Measurements from ENCODE around the gene PLEKHG5. TPM values are rescaled to one million over a fixed set of nuclear protein-coding genes. Genes with fewer than 3 reads are reported as not detected.
A peak's percentile ranks its signal among the peaks of the same experiment; 100 is the strongest.

Gene PLEKHG5
- total and polyA plus RNA-seq, 10 donors: 6.4 to 120 (median 59.4) TPM

GRCh38 chr1:6424619-6425593 is 66.6 kb downstream of the PLEKHG5 start, which contains the start of gene ESPN:
Gene ESPN, plus strand, starts transcription at chr1:6424776. Its CDS starts 180 bp downstream, at chr1:6424956.
- Histone ChIP-seq H3K4me1 (peaks cover 19 to 45% (median 37%) of the 10 kb centered on the region in 6 donors), H3K27me3 (replicated peaks in 1 of 7) (peaks cover 12 to 100% (median 62%) of the 10 kb centered on the region in 7 donors), H3K9me3 (no peaks in the 10 kb centered on the region), H3K4me3 (peak within 1 kb of the TSS in 7 of 8 donors; percentile 23 to 70 (median 36)), H3K36me3 (no peaks in the 10 kb centered on the region), H3K27ac (no peak within 1 kb of the TSS)
- no peak for DNase-seq
- TF ChIP-seq CTCF (IDR thresholded peaks at IDR 0.05 in 8 of 11, conservative IDR thresholded peaks at IDR 0.05 in 3 of 11) (no peak), POLR2A (IDR thresholded peaks at IDR 0.05) (no peak), POLR2AphosphoS5 (IDR thresholded peaks at IDR 0.05) (no peak)
- intact Hi-C loops (cut with DNase I; ENCODE audit: low total_unique reads): no loop called here
- WGBS, 5 donors: 5 to 8% (median 6%) methylated on average over 37 to 99 of the region's 99 CpGs

GRCh38 chr1:6424000-6424565 is 67.4 kb downstream of the PLEKHG5 start:
- no peak for TF ChIP-seq POLR2AphosphoS5 (IDR thresholded peaks at IDR 0.05)
- TF ChIP-seq CTCF (IDR thresholded peaks at IDR 0.05 in 8 of 11, conservative IDR thresholded peaks at IDR 0.05 in 3 of 11): no peak
- TF ChIP-seq POLR2A (IDR thresholded peaks at IDR 0.05): no peak
- Histone ChIP-seq H3K36me3 (no peaks in the 10 kb centered on the region), H3K4me3 (peak overlapping the region in 6 of 8 donors; percentile 0 to 70 (median 35)), H3K27ac (no peak overlapping the region), H3K4me1 (peaks cover 27 to 53% (median 45%) of the 10 kb centered on the region in 6 donors), H3K27me3 (replicated peaks in 1 of 7) (peaks cover 19 to 100% (median 70%) of the 10 kb centered on the region in 7 donors), H3K9me3 (no peaks in the 10 kb centered on the region)
- WGBS, 5 donors: 7 to 21% (median 10%) methylated on average over 29 to 35 of the region's 35 CpGs
- DNase-seq: no peak
- intact Hi-C loops (cut with DNase I; ENCODE audit: low total_unique reads): no loop called here

- Histone ChIP-seq H3K4me3 (peak overlapping the region in 4 of 8 donors; percentile 0 to 70 (median 20)), H3K27ac (no peak overlapping the region), H3K4me1 (peaks cover 28 to 59% (median 51%) of the 10 kb centered on the region in 6 donors), H3K27me3 (replicated peaks in 1 of 7) (peaks cover 23 to 100% (median 76%) of the 10 kb centered on the region in 7 donors), H3K9me3 (no peaks in the 10 kb centered on the region), H3K36me3 (no peaks in the 10 kb centered on the region)
- peak; percentile 87 for DNase-seq
- intact Hi-C loops (cut with DNase I; ENCODE audit: low total_unique reads): no loop called here
- TF ChIP-seq CTCF (IDR thresholded peaks at IDR 0.05 in 8 of 11, conservative IDR thresholded peaks at IDR 0.05 in 3 of 11): peak; percentile 10 to 81 (median 62)
- TF ChIP-seq POLR2AphosphoS5 (IDR thresholded peaks at IDR 0.05): peak in 1 of 3 donors; percentile 20
- TF ChIP-seq POLR2A (IDR thresholded peaks at IDR 0.05): no peak
- WGBS, 5 donors: 6 to 12% (median 7%) methylated on average over 13 to 24 of the region's 24 CpGs
These were observed 68.0 kb downstream of the PLEKHG5 start for GRCh38 chr1:6423321-6423999.

All from spleen (tissue), 11 donors.